Spleen (tissue), 11 donors: ENCODE results near the gene ABRACL. TPM values are rescaled to one million over a fixed set of nuclear protein-coding genes. Genes with fewer than 3 reads are reported as not detected.
"Not testable (repeated sequence)": the region's sequence is repeated elsewhere in the genome, so short reads cannot be mapped to it uniquely, and the experiment has no call there.

Experiments
- DNase-seq: peaks from one replicate; pipeline ENCODE4 v3.0.0-alpha.2; 2020
- H3K27ac ChIP-seq, 8 donors: fragments of 200-600 bp; sonication (generic) in 7 of 8; 1 replicate in 4 of 8; 2 replicates in 4 of 8; pipeline versions ENCODE4 v1.5.0 to v1.8.0; 2016 to 2021; ENCODE audit warnings: inconsistent platforms in 4 of 8, mild to moderate bottlenecking in 4 of 8, moderate library complexity in 1 of 8
- H3K27me3 ChIP-seq, 7 donors: fragments of 200-600 bp; sonication (generic) in 6 of 7; replicated peaks in 1 of 7; 1 replicate in 4 of 7; 2 replicates in 3 of 7; pipeline versions ENCODE4 v1.5.0 to v1.8.0; 2016 to 2021; ENCODE audit warnings: inconsistent platforms in 3 of 7, mild to moderate bottlenecking in 1 of 7
- H3K36me3 ChIP-seq, 6 donors: fragments of 200-600 bp; sonication (generic) in 5 of 6; 1 replicate in 4 of 6; 2 replicates in 2 of 6; pipeline versions ENCODE4 v1.5.0 to v1.8.0; 2016 to 2021; ENCODE audit warnings: inconsistent platforms in 2 of 6
- H3K4me1 ChIP-seq, 6 donors: fragments of 200-600 bp; sonication (generic) in 5 of 6; 1 replicate in 3 of 6; 2 replicates in 3 of 6; pipeline versions ENCODE4 v1.5.0 to v1.8.0; 2016 to 2021; ENCODE audit warnings: inconsistent platforms in 3 of 6
- H3K4me3 ChIP-seq, 8 donors: fragments of 200-600 bp; sonication (generic) in 7 of 8; 1 replicate in 4 of 8; 2 replicates in 4 of 8; pipeline versions ENCODE4 v1.5.0 to v1.8.0; 2016 to 2021; ENCODE audit warnings: inconsistent platforms in 4 of 8, mild to moderate bottlenecking in 4 of 8, moderate library complexity in 2 of 8
- H3K9me3 ChIP-seq, 8 donors: fragments of 200-600 bp; sonication (generic) in 7 of 8; 1 replicate in 4 of 8; 2 replicates in 4 of 8; pipeline versions ENCODE4 v1.5.0 to v1.8.0; 2016 to 2021; ENCODE audit warnings: inconsistent platforms in 4 of 8
- POLR2A ChIP-seq, 3 donors: fragments of 450-650 bp; IDR thresholded peaks; one replicate each; pipeline ENCODE4 v1.5.1; 2017; ENCODE audit warnings: antibody characterized with exemption in 3 of 3, mild to moderate bottlenecking in 1 of 3
- POLR2AphosphoS5 ChIP-seq, 3 donors: sonication (generic); formaldehyde crosslinking; IDR thresholded peaks; one replicate each; pipeline ENCODE4 v1.5.1; 2017; ENCODE audit warnings: antibody characterized with exemption in 3 of 3
- WGBS, 5 donors: extraction: QIAGEN DNeasy Blood & Tissue Kit in 3 of 5; methylation state at CpG; one replicate each; pipeline versions ENCODE4 v1.1.5 to v1.1.7; 2013 to 2018; 5-methylcytosine and 5-hydroxymethylcytosine counted together
- intact Hi-C: fragments of 100-400 bp; cut with DNase I; formaldehyde crosslinking; loops from one replicate; pipeline ENCODE4 v1.15.0; 2023; ENCODE audit warnings: low total_unique reads
- polyA plus RNA-seq, 3 donors: library from polyadenylated mRNA; stranded (reverse); fragments of 200-250 nt; gene quantifications; one replicate each; pipeline ENCODE4 v1.2.1, GENCODE V29; 2013
- total RNA-seq, 7 donors: library from RNA; depleted of rRNA in 3 of 7; stranded (reverse); fragments of >200 nt in 3 of 7; fragmentation: NEBNext Ultra II Directional in 4 of 7; extraction: Animal tissue kit (Norgen Biotek cat#: 25700) in 4 of 7; gene quantifications; one replicate each; pipeline versions ENCODE4 v1.1.0 to v1.2.1, GENCODE V29; 2016 to 2021
- TF ChIP-seq, protein P1 (sequence below), 11 experiments: fragments of 200-600 bp in 7 of 11; fragments of 450-650 bp in 4 of 11; sonication (generic) in 4 of 11; IDR thresholded peaks in 8 of 11; conservative IDR thresholded peaks in 3 of 11; 1 replicate in 7 of 11; 2 replicates in 4 of 11; pipeline versions ENCODE4 v1.4.0 to v1.8.0; 2016 to 2021; ENCODE audit warnings: antibody characterized with exemption in 11 of 11, inconsistent platforms in 4 of 11, mild to moderate bottlenecking in 1 of 11
- donor health status: healthy with polysubstance abuse.
- donor health status: DM: no; HTN: no; CAD: no; lungs with moderate emphysema.
- donor health status: DM: no; HTN: no; CAD: no.
- donor health status: Bipolar disorder and iron deficiency.
- donor health status: healthy.
- donor health status: DM: no; HTN: no; CAD: no.
- donor health status: DM: yes; HTN: yes; CAD: no.

The ABRACL gene
- total and polyA plus RNA-seq, 10 donors = 56.5 to 183 (median 78.0) TPM

GRCh38 chr6:139037490-139037889, 8.9 kb downstream of the ABRACL start:
- Histone ChIP-seq H3K4me1 (peaks cover 0 to 26% (median 9%) of the 10 kb centered on the region in 6 donors), H3K9me3 (no peaks in the 10 kb centered on the region), H3K4me3 (no peak overlapping the region), H3K27me3 (no peaks in the 10 kb centered on the region), H3K27ac (no peak overlapping the region), H3K36me3 (peaks cover 2 to 96% (median 40%) of the 10 kb centered on the region in 6 donors)
- 90 to 95% (median 91%) methylated on average over 5 of the region's 5 CpGs for whole genome bisulfite sequencing, 5 donors
- no peak for DNase-seq
- intact Hi-C loops = no loop called here
- TF ChIP-seq POLR2A (IDR thresholded peaks at IDR 0.05) (no peak), POLR2AphosphoS5 (IDR thresholded peaks at IDR 0.05) (no peak)
- TF ChIP-seq, protein P1, sequence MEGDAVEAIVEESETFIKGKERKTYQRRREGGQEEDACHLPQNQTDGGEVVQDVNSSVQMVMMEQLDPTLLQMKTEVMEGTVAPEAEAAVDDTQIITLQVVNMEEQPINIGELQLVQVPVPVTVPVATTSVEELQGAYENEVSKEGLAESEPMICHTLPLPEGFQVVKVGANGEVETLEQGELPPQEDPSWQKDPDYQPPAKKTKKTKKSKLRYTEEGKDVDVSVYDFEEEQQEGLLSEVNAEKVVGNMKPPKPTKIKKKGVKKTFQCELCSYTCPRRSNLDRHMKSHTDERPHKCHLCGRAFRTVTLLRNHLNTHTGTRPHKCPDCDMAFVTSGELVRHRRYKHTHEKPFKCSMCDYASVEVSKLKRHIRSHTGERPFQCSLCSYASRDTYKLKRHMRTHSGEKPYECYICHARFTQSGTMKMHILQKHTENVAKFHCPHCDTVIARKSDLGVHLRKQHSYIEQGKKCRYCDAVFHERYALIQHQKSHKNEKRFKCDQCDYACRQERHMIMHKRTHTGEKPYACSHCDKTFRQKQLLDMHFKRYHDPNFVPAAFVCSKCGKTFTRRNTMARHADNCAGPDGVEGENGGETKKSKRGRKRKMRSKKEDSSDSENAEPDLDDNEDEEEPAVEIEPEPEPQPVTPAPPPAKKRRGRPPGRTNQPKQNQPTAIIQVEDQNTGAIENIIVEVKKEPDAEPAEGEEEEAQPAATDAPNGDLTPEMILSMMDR (IDR thresholded peaks at IDR 0.05 in 8 of 11, conservative IDR thresholded peaks at IDR 0.05 in 3 of 11) = no peak

DNA sequence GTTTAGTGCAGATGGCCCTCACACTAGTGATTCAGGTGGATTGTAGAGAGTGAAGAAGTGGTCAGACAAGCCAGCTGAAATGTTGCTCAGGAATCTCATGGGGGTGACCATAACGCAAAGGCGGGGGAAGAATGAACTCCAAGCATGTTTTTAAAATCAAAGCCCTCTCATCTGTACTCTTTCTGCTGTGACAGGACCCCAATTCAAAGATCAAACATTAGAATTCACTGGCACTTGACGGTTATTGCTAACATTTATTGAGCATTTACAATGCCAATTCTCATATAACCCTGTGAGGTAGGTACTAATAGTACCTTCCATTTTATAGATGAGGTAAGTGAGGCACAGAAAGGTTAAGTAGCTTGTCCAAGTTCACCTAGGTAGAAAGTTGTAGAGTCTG, 15.7 kb downstream of the ABRACL start:
- H3K4me3 ChIP-seq = no peak overlapping the region
- no peaks in the 10 kb centered on the region for H3K9me3 ChIP-seq
- DNase-seq = no peak
- peaks cover 0 to 57% (median 22%) of the 10 kb centered on the region in 6 donors for H3K36me3 ChIP-seq
- H3K27ac ChIP-seq = no peak overlapping the region
- 87 to 100% (median 98%) methylated on average over 3 of the region's 3 CpGs for WGBS, 5 donors
- H3K4me1 ChIP-seq = no peaks in the 10 kb centered on the region
- intact Hi-C loops = no loop called here
- H3K27me3 ChIP-seq = no peaks in the 10 kb centered on the region
- TF ChIP-seq POLR2A (IDR thresholded peaks at IDR 0.05) (no peak), POLR2AphosphoS5 (IDR thresholded peaks at IDR 0.05) (no peak)
- TF ChIP-seq, protein P1 (IDR thresholded peaks at IDR 0.05 in 8 of 11, conservative IDR thresholded peaks at IDR 0.05 in 3 of 11) = no peak

GRCh38 chr6:139047677-139048076, 19.1 kb downstream of the ABRACL start:
- DNase-seq = no peak
- peaks cover 0 to 24% (median 10%) of the 10 kb centered on the region in 6 donors for H3K36me3 ChIP-seq
- H3K27ac ChIP-seq = no peak overlapping the region
- no peaks in the 10 kb centered on the region for H3K4me1 ChIP-seq
- 83 to 95% (median 93%) methylated on average over 3 of the region's 3 CpGs for WGBS, 5 donors
- no peak overlapping the region for H3K4me3 ChIP-seq
- no peaks in the 10 kb centered on the region for H3K27me3 ChIP-seq
- intact Hi-C loops = no loop called here
- H3K9me3 ChIP-seq = no peaks in the 10 kb centered on the region
- no peak for TF ChIP-seq POLR2A (IDR thresholded peaks at IDR 0.05)
- no peak for TF ChIP-seq POLR2AphosphoS5 (IDR thresholded peaks at IDR 0.05)
- TF ChIP-seq, protein P1 (IDR thresholded peaks at IDR 0.05 in 8 of 11, conservative IDR thresholded peaks at IDR 0.05 in 3 of 11) = no peak

GRCh38 chr6:139048912-139049311, 20.4 kb downstream of the ABRACL start:
- H3K9me3 ChIP-seq, intact Hi-C loops, H3K4me1 ChIP-seq, H3K4me3 ChIP-seq, DNase-seq, H3K27me3 ChIP-seq, H3K27ac ChIP-seq: not testable (repeated sequence)
- WGBS, 5 donors = 76 to 89% (median 84%) methylated on average over 4 of the region's 4 CpGs
- H3K36me3 ChIP-seq = peaks cover 0 to 12% (median 1%) of the 10 kb centered on the region in 6 donors

DNA sequence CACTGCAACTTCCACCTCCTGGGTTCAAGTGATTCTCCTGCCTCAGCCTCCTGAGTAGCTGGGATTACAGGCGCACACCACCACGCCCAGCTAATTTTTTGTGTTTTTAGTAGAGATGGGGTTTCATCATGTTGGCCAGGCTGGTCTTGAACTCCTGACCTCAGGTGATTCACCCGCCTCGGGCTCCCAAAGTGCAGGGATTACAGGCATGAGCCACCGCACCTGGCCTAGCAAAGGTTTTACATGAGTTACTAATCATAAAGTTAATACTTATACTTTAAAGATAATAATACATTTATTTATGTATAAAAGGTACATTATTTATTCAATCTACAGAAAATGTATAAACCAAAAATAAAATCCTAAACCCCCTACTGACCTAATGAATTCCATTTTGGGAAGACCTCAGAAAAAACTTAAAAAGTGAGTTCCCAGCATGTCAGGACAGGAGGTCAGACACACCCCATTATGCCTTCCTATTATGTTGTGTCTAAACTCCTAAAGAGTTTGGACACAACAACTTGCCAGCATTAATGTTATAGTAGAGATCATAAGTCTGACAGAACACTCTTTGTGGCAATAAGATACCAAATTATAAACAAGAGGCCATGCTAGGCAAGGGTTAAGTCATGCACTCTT, 21.7 kb downstream of the ABRACL start:
- H3K9me3 ChIP-seq, DNase-seq, H3K27me3 ChIP-seq, H3K27ac ChIP-seq, H3K4me3 ChIP-seq, H3K36me3 ChIP-seq, intact Hi-C loops, H3K4me1 ChIP-seq: not testable (repeated sequence)
- WGBS, 5 donors = 87 to 96% (median 95%) methylated on average over 5 of the region's 5 CpGs
